ENCODE measurements around the gene C1QTNF4. TPM values are rescaled to one million over a fixed set of nuclear protein-coding genes. Genes with fewer than 3 reads are reported as not detected.

C1QTNF4 gene
- total and polyA plus RNA-seq, 9 of the 15 experiments (the other 6 are each of a cell fraction or from before 2014, with no cell fraction given), result not detected

- TF ChIP-seq BCLAF1 (IDR thresholded peaks at IDR 0.05; ENCODE audit: borderline replicate concordance in 1 of 2, control insufficient read depth in 1 of 2, low read depth in 2 of 2, low read length in 1 of 2), result no peak
- TF ChIP-seq SRSF7 (optimal IDR thresholded peaks at IDR 0.05; ENCODE audit: low read depth, low read length), result no peak
- TF ChIP-seq DNMT1 (IDR thresholded peaks at IDR 0.05), result no peak
- TF ChIP-seq FUS (optimal IDR thresholded peaks at IDR 0.05; ENCODE audit: low read depth, low read length), result no peak
- no peak for TF ChIP-seq HDAC2 (IDR thresholded peaks at IDR 0.05)
- TF ChIP-seq HNRNPK (IDR thresholded peaks at IDR 0.05; ENCODE audit: low read depth, low read length, poor library complexity, severe bottlenecking), result no peak
- TF ChIP-seq CBFA2T3 (IDR thresholded peaks at IDR 0.05), result no peak
- no peak for TF ChIP-seq THRAP3 (IDR thresholded peaks at IDR 0.05; ENCODE audit: borderline replicate concordance)
- no peak for TF ChIP-seq ZNF146 (CRISPR knock-in tag; IDR thresholded peaks at IDR 0.05; ENCODE audit: unreplicated experiment)
Measured at GRCh38 chr11:47617417-47617809, 23.2 kb upstream of the C1QTNF4 start (continued).

Data from K562 (cell line).